Testis (tissue), 2 donors: ENCODE data around the gene SLC24A5.

ENCODE experiments used
- POLR2A ChIP-seq: fragments of 450-650 bp; IDR thresholded peaks from one replicate; pipeline ENCODE4 v1.6.1; 2017; ENCODE audit warnings: antibody characterized with exemption, mild to moderate bottlenecking, moderate library complexity
- TF ChIP-seq, protein P1 (sequence below), 3 experiments: fragments of 450-650 bp in 2 of 3; fragments of 200-600 bp in 1 of 3; sonication (generic) in 1 of 3; IDR thresholded peaks; one replicate each; pipeline ENCODE4 v1.5.1; 2016 to 2019; ENCODE audit warnings: antibody characterized with exemption in 3 of 3, mild to moderate bottlenecking in 2 of 3, moderate library complexity in 1 of 3

DNA sequence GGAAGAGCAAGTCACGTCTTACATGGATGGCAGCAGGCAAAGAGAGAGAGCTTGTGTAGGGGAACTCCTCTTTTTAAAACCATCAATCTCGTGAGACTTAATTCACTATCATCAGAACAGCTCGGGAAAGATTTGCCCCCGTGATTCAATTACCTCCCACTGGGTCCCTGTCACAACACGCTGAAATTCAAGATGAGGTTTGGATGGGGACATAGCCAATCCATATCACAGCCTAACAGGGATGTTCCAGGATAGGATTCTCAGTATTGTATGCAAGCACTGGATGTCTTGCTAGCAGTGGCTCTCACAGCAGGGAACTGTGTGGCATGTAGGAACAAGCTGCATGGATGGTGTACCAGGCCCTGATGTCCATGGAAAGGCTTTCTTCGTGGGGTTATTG is 47.8 kb upstream of the SLC24A5 start:
- TF ChIP-seq, protein P1, sequence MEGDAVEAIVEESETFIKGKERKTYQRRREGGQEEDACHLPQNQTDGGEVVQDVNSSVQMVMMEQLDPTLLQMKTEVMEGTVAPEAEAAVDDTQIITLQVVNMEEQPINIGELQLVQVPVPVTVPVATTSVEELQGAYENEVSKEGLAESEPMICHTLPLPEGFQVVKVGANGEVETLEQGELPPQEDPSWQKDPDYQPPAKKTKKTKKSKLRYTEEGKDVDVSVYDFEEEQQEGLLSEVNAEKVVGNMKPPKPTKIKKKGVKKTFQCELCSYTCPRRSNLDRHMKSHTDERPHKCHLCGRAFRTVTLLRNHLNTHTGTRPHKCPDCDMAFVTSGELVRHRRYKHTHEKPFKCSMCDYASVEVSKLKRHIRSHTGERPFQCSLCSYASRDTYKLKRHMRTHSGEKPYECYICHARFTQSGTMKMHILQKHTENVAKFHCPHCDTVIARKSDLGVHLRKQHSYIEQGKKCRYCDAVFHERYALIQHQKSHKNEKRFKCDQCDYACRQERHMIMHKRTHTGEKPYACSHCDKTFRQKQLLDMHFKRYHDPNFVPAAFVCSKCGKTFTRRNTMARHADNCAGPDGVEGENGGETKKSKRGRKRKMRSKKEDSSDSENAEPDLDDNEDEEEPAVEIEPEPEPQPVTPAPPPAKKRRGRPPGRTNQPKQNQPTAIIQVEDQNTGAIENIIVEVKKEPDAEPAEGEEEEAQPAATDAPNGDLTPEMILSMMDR (IDR thresholded peaks at IDR 0.05): no peak
- TF ChIP-seq POLR2A: no peak
